Ascending aorta (tissue), 2 donors: ENCODE results near the gene ARHGEF5. TPM values are rescaled to one million over a fixed set of nuclear protein-coding genes. Genes with fewer than 3 reads are reported as not detected.

Experiments
- DNase-seq, 2 donors: peaks; one replicate each; pipeline ENCODE4 v3.0.0-alpha.2; 2019; ENCODE audit warnings: low spot score in 2 of 2
- H3K27ac ChIP-seq, 2 donors: fragments of 200-600 bp; sonication (generic); one replicate each; pipeline ENCODE4 v1.5.1; 2016 to 2017; ENCODE audit warnings: mild to moderate bottlenecking in 1 of 2
- H3K27me3 ChIP-seq: fragments of 200-600 bp; sonication (generic); one replicate; pipeline ENCODE4 v1.5.1; 2017
- H3K36me3 ChIP-seq, 2 donors: fragments of 200-600 bp; sonication (generic); one replicate each; pipeline ENCODE4 v1.5.1; 2016
- H3K4me1 ChIP-seq, 2 donors: fragments of 200-600 bp; sonication (generic); one replicate each; pipeline ENCODE4 v1.5.1; 2016 to 2017; ENCODE audit warnings: mild to moderate bottlenecking in 1 of 2
- H3K4me3 ChIP-seq, 2 donors: fragments of 200-600 bp; sonication (generic); one replicate each; pipeline ENCODE4 v1.5.1; 2016 to 2017; ENCODE audit warnings: mild to moderate bottlenecking in 1 of 2
- H3K9me3 ChIP-seq, 2 donors: fragments of 200-600 bp; sonication (generic); one replicate each; pipeline ENCODE4 v1.5.1; 2016
- intact Hi-C: fragments of 100-400 bp; cut with DNase I; formaldehyde crosslinking; loops from one replicate; pipeline ENCODE4 v1.15.1; 2023
- total RNA-seq: library from RNA; depleted of rRNA; stranded (reverse); fragments of >200 nt; gene quantifications from one replicate; pipeline ENCODE4 v1.1.0, GENCODE V29; 2016
- TF ChIP-seq, protein P1 (sequence below), 3 experiments: fragments of 200-600 bp in 2 of 3; fragments of 450-650 bp in 1 of 3; sonication (generic) in 2 of 3; IDR thresholded peaks; one replicate each; pipeline ENCODE4 v1.5.1; 2016 to 2019; ENCODE audit warnings: antibody characterized with exemption in 3 of 3, mild to moderate bottlenecking in 1 of 3, moderate library complexity in 1 of 3

Gene ARHGEF5
- total RNA-seq, 1 donor from 2014 or later: 3.5 TPM

DNA sequence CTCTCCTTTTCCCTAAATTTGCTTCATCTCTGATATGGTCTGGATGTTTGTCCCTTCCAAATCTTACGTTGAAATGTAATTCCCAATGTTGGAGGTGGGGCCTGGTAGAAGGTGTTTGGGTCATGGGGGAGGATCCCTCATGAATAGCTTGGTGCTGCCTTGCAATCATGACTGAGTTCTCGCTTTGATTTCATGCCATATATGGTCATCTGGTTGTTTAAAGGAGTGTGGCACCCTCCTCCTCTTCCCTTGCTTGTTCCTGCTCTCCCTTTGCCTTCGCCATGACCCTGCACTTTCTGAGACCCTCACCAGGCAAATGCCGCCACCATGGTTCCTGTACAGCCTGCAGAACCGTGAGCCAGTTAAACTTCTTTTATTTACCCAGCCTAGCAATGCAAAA is 33.7 kb downstream of the ARHGEF5 start:
- Histone ChIP-seq H3K4me1 (no peaks in the 10 kb centered on the region), H3K9me3 (no peaks in the 10 kb centered on the region), H3K4me3 (no peak overlapping the region), H3K27me3 (no peaks in the 10 kb centered on the region), H3K27ac (no peak overlapping the region), H3K36me3 (no peaks in the 10 kb centered on the region)
- intact Hi-C loops: no loop called here
- DNase-seq: no peak
- TF ChIP-seq, protein P1, sequence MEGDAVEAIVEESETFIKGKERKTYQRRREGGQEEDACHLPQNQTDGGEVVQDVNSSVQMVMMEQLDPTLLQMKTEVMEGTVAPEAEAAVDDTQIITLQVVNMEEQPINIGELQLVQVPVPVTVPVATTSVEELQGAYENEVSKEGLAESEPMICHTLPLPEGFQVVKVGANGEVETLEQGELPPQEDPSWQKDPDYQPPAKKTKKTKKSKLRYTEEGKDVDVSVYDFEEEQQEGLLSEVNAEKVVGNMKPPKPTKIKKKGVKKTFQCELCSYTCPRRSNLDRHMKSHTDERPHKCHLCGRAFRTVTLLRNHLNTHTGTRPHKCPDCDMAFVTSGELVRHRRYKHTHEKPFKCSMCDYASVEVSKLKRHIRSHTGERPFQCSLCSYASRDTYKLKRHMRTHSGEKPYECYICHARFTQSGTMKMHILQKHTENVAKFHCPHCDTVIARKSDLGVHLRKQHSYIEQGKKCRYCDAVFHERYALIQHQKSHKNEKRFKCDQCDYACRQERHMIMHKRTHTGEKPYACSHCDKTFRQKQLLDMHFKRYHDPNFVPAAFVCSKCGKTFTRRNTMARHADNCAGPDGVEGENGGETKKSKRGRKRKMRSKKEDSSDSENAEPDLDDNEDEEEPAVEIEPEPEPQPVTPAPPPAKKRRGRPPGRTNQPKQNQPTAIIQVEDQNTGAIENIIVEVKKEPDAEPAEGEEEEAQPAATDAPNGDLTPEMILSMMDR (IDR thresholded peaks at IDR 0.05): no peak

DNA sequence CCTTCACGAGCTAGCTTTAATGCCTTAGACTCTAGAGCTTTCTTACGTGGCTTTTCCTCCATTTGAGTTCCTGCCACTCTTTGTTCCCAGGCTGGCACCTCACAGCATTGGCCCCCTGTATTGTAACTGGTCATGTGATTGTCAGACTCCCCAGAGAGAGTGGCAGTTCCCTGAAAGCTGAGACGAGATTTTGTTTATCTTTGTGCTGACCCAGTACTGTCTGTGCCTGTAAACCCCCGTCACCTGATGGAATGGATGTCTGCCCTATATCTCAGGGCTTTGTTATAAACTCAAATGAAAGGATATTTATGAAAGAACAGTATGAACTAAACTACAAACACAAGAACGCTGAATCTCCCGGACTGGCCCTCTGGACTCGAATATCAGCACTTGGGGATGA is 35.3 kb downstream of the ARHGEF5 start:
- H3K4me3 ChIP-seq: no peak overlapping the region
- intact Hi-C loops: loop anchor here (5.0 kb wide), 1 partner anchor 213 kb away; no protein-coding TSS in a partner anchor
- no peaks in the 10 kb centered on the region for H3K9me3 ChIP-seq
- no peaks in the 10 kb centered on the region for H3K36me3 ChIP-seq
- no peaks in the 10 kb centered on the region for H3K4me1 ChIP-seq
- no peaks in the 10 kb centered on the region for H3K27me3 ChIP-seq
- TF ChIP-seq, protein P1 (IDR thresholded peaks at IDR 0.05): no peak
- DNase-seq: no peak
- no peak overlapping the region for H3K27ac ChIP-seq

DNA sequence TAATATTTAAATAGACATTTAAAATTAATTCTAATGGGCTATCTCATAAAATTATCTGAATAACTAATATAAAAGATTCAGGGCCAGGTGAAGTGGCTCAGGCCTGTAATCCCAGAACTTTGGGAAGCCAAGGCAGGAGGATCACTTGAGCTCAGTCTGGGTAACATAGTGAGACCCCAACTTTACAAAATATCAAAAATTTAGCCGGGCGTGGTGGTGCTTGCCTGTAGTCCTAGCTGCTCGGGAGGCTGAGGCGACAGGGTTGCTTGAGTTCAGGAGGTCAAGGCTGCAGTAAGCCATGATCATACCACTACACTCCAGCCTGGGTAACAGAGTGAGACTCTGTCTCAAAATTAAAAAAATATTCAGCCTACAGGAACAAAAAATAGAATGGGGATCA is 35.8 kb downstream of the ARHGEF5 start:
- Histone ChIP-seq H3K9me3 (no peaks in the 10 kb centered on the region), H3K4me3 (no peak overlapping the region), H3K4me1 (no peaks in the 10 kb centered on the region), H3K27ac (no peak overlapping the region), H3K36me3 (no peaks in the 10 kb centered on the region), H3K27me3 (no peaks in the 10 kb centered on the region)
- DNase-seq: no peak
- TF ChIP-seq, protein P1 (IDR thresholded peaks at IDR 0.05): no peak
- intact Hi-C loops: loop anchor here (5.0 kb wide), 1 partner anchor 214 kb away; no protein-coding TSS in a partner anchor

DNA sequence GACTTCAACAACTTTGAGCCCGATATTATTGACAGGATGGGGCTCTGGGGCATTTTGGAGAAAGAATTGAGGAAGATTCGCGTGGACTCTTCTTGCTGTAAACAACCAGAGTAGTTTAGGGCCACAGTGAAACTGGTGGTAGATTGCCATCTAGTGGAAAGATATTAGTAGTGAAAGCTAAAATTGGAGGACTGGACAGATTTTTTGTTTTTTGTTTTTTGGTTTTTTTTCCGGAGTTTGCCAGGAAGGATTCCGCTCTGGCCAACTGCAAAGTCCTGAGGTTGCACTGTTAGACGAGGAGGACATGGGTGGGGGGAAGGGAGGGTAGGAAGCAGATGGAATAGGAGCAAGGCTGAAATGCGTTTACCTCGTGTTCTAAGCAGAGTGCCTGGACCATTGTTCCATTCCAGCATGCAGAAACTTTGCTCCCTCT is 36.6 kb downstream of the ARHGEF5 start:
- Histone ChIP-seq H3K36me3 (no peaks in the 10 kb centered on the region), H3K27me3 (no peaks in the 10 kb centered on the region), H3K4me3 (no peak overlapping the region), H3K9me3 (no peaks in the 10 kb centered on the region), H3K4me1 (no peaks in the 10 kb centered on the region), H3K27ac (no peak overlapping the region)
- DNase-seq: no peak
- intact Hi-C loops: loop anchor here (5.0 kb wide), 1 partner anchor 215 kb away; no protein-coding TSS in a partner anchor
- TF ChIP-seq, protein P1 (IDR thresholded peaks at IDR 0.05): peak; percentile 60 to 75 (median 67)

DNA sequence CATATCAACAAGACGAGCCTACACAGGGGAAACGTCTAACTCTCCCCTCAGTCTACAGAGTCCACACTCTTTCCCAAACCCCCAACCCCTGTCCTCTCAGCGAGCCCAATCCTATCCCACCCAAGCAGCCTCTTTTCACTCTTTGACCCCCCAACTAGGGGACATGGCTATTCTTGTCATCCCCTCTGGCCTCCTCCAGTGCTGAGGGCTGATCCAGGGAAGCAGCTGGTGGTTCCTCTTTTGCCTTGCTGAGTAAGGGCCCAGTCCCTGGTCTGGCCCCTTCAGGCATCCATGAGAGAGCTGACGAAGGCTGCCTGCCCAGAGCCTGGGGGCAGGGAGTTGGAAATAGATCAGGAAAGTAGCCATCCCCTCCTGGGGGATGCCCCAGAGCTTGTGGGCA is 41.9 kb downstream of the ARHGEF5 start:
- no peak overlapping the region for H3K27ac ChIP-seq
- no peak for DNase-seq
- TF ChIP-seq, protein P1 (IDR thresholded peaks at IDR 0.05): no peak
- H3K36me3 ChIP-seq: no peaks in the 10 kb centered on the region
- no peaks in the 10 kb centered on the region for H3K27me3 ChIP-seq
- intact Hi-C loops: no loop called here
- no peak overlapping the region for H3K4me3 ChIP-seq
- H3K4me1 ChIP-seq: no peaks in the 10 kb centered on the region
- H3K9me3 ChIP-seq: no peaks in the 10 kb centered on the region

DNA sequence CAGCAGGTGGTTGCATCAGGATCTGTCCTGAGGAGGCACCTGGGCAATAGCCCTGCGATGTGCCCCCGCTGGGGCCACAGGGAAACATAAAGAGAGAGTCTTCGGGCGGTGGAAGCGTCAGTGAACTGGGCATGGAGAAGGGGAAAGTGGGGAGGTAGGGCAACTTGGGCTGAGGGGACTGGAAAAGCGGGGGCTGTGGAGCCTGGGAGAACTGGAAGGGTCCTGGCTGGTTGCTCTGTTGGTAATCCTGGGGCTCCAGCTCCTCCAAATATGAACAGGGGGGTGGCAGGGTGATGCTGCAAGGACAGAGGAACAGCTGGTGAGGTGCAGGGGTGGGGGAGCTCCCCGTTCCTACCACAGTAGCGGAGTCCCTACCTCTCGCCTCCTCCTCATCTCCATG is 43.1 kb downstream of the ARHGEF5 start:
- no peaks in the 10 kb centered on the region for H3K9me3 ChIP-seq
- TF ChIP-seq, protein P1 (IDR thresholded peaks at IDR 0.05): no peak
- H3K27me3 ChIP-seq: no peaks in the 10 kb centered on the region
- H3K36me3 ChIP-seq: no peaks in the 10 kb centered on the region
- DNase-seq: no peak
- no peak overlapping the region for H3K4me3 ChIP-seq
- H3K27ac ChIP-seq: no peak overlapping the region
- no peaks in the 10 kb centered on the region for H3K4me1 ChIP-seq
- intact Hi-C loops: no loop called here
